DOHH2 (cell line): ENCODE data around the gene TREML4.

Experiments used
- H3F3A ChIP-seq: fragments of 200-600 bp; sonication (generic), shearing (Covaris generic); 2 replicates; pipeline ENCODE4 v1.6.0; 2016; ENCODE audit warnings: antibody characterized with exemption, mild to moderate bottlenecking; ENCODE audit not compliant: control insufficient read depth, insufficient read depth
- H3K27ac ChIP-seq: fragments of 200-600 bp; sonication (generic); 2 replicates; pipeline ENCODE4 v1.5.1; 2014; ENCODE audit warnings: low read depth, mild to moderate bottlenecking, low read length, moderate library complexity
- H3K27me3 ChIP-seq: fragments of 200-600 bp; sonication (generic); 2 replicates; pipeline ENCODE4 v1.6.1; 2014; ENCODE audit warnings: mild to moderate bottlenecking, low read length, mixed read lengths; ENCODE audit not compliant: control insufficient read depth
- H3K36me3 ChIP-seq: fragments of 200-600 bp; sonication (generic); 2 replicates; pipeline ENCODE4 v1.6.1; 2014; ENCODE audit warnings: mild to moderate bottlenecking, low read length, moderate library complexity, mixed read lengths; ENCODE audit not compliant: control insufficient read depth
- H3K4me1 ChIP-seq: fragments of 200-600 bp; sonication (generic); 2 replicates; pipeline ENCODE4 v1.6.1; 2014; ENCODE audit warnings: mild to moderate bottlenecking, low read length, mixed read lengths; ENCODE audit not compliant: control insufficient read depth
- H3K4me2 ChIP-seq: fragments of 200-600 bp; sonication (generic); 2 replicates; pipeline ENCODE4 v1.6.0; 2014; ENCODE audit warnings: mild to moderate bottlenecking, low read length, moderate library complexity
- H3K4me3 ChIP-seq: fragments of 200-600 bp; sonication (generic); 2 replicates; pipeline ENCODE4 v1.5.1; 2014; ENCODE audit warnings: mild to moderate bottlenecking, low read length, mixed read lengths
- H3K79me2 ChIP-seq: fragments of 200-600 bp; sonication (generic); 2 replicates; pipeline ENCODE4 v1.6.1; 2014; ENCODE audit warnings: mild to moderate bottlenecking, low read length, mixed read lengths; ENCODE audit not compliant: control insufficient read depth
- H3K9me2 ChIP-seq: fragments of 200-600 bp; sonication (generic); replicated peaks from 2 replicates; pipeline ENCODE4 v1.6.1; 2014; ENCODE audit warnings: mild to moderate bottlenecking, low read length, mixed read lengths; ENCODE audit not compliant: control insufficient read depth
- H3K9me3 ChIP-seq: fragments of 200-600 bp; sonication (generic); 2 replicates; pipeline ENCODE4 v1.6.1; 2014; ENCODE audit warnings: antibody characterized with exemption, low read length, mixed read lengths; ENCODE audit not compliant: control insufficient read depth, insufficient read depth
- H4K20me1 ChIP-seq: fragments of 200-600 bp; sonication (generic); 2 replicates; pipeline ENCODE4 v1.6.0; 2014; ENCODE audit warnings: low read depth, mild to moderate bottlenecking, antibody characterized with exemption, low read length, moderate library complexity; ENCODE audit not compliant: control insufficient read depth, insufficient read depth
- CTCF ChIP-seq: fragments of 200-600 bp; sonication (generic); IDR thresholded peaks from one replicate; pipeline ENCODE4 v1.5.1; 2014; ENCODE audit warnings: antibody characterized with exemption, mild to moderate bottlenecking, low read depth, low read length; ENCODE audit not compliant: poor library complexity, severe bottlenecking
- EZH2phosphoT487 ChIP-seq: fragments of 200-600 bp; sonication (generic); IDR thresholded peaks from 2 replicates; pipeline ENCODE4 v1.6.1; 2017; ENCODE audit warnings: borderline replicate concordance, mild to moderate bottlenecking, antibody characterized with exemption, low read length, moderate library complexity, mixed read lengths

The TREML4 gene

GRCh38 chr6:41255638-41256246, 27.6 kb downstream of the TREML4 start:
- no peak overlapping the region for H3K27ac ChIP-seq
- TF ChIP-seq EZH2phosphoT487, result no peak
- TF ChIP-seq CTCF, result no peak
- H3K4me3 ChIP-seq, result no peak overlapping the region
- no peaks in the 10 kb centered on the region for H3K4me1 ChIP-seq
- peaks cover 8% of the 10 kb centered on the region; the same call in 1 of the 2 replicates for H3K27me3 ChIP-seq
- H3F3A ChIP-seq, result no peaks in the 10 kb centered on the region
- H3K79me2 ChIP-seq, result no peaks in the 10 kb centered on the region
- H3K9me2 ChIP-seq, result no peaks in the 10 kb centered on the region
- no peaks in the 10 kb centered on the region for H3K36me3 ChIP-seq
- H3K4me2 ChIP-seq, result no peak overlapping the region
- H4K20me1 ChIP-seq, result no peaks in the 10 kb centered on the region
- no peaks in the 10 kb centered on the region for H3K9me3 ChIP-seq

- Histone ChIP-seq H3K36me3 (no peaks in the 10 kb centered on the region), H3K4me3 (no peak overlapping the region), H3K9me2 (no peaks in the 10 kb centered on the region), H3F3A (no peaks in the 10 kb centered on the region), H3K4me2 (no peak overlapping the region), H3K79me2 (no peaks in the 10 kb centered on the region), H4K20me1 (no peaks in the 10 kb centered on the region), H3K27me3 (peaks cover 8% of the 10 kb centered on the region; the same call in 1 of the 2 replicates), H3K9me3 (no peaks in the 10 kb centered on the region), H3K27ac (no peak overlapping the region), H3K4me1 (no peaks in the 10 kb centered on the region)
- no peak for TF ChIP-seq EZH2phosphoT487
- TF ChIP-seq CTCF, result no peak
Measured at GRCh38 chr6:41256383-41256782, 28.2 kb downstream of the TREML4 start.

GRCh38 chr6:41257369-41258195, 29.4 kb downstream of the TREML4 start:
- H3K27ac ChIP-seq, result no peak overlapping the region
- TF ChIP-seq CTCF (no peak), EZH2phosphoT487 (no peak)
- no peaks in the 10 kb centered on the region for H3K36me3 ChIP-seq
- no peaks in the 10 kb centered on the region for H4K20me1 ChIP-seq
- H3K79me2 ChIP-seq, result no peaks in the 10 kb centered on the region
- H3K4me2 ChIP-seq, result no peak overlapping the region
- no peaks in the 10 kb centered on the region for H3K4me1 ChIP-seq
- H3F3A ChIP-seq, result no peaks in the 10 kb centered on the region
- H3K27me3 ChIP-seq, result peaks cover 5% of the 10 kb centered on the region; the same call in 1 of the 2 replicates
- H3K9me3 ChIP-seq, result no peaks in the 10 kb centered on the region
- no peaks in the 10 kb centered on the region for H3K9me2 ChIP-seq
- H3K4me3 ChIP-seq, result no peak overlapping the region
